Endometrial microvascular endothelial cells (primary cell): ENCODE measurements around the gene MAP2K5. TPM values are rescaled to one million over a fixed set of nuclear protein-coding genes. Genes with fewer than 3 reads are reported as not detected.

Experiments used
- in situ Hi-C: cut with HindIII; loops from 2 replicates; pipeline ENCODE4 v1.10.0; 2017; ENCODE audit warnings: low sequenced_read_pairs, low pct_unique_long_range_greater_than_20kb; ENCODE audit errors: inconsistent ontology term
- total RNA-seq: library from RNA; depleted of rRNA; stranded (reverse); fragments of >200 nt; gene quantifications from one replicate; pipeline ENCODE4 v1.2.3, GENCODE V29; 2015; ENCODE audit errors: inconsistent ontology term

The MAP2K5 gene
- total RNA-seq, 1 donor from 2014 or later: 6.2 TPM

DNA sequence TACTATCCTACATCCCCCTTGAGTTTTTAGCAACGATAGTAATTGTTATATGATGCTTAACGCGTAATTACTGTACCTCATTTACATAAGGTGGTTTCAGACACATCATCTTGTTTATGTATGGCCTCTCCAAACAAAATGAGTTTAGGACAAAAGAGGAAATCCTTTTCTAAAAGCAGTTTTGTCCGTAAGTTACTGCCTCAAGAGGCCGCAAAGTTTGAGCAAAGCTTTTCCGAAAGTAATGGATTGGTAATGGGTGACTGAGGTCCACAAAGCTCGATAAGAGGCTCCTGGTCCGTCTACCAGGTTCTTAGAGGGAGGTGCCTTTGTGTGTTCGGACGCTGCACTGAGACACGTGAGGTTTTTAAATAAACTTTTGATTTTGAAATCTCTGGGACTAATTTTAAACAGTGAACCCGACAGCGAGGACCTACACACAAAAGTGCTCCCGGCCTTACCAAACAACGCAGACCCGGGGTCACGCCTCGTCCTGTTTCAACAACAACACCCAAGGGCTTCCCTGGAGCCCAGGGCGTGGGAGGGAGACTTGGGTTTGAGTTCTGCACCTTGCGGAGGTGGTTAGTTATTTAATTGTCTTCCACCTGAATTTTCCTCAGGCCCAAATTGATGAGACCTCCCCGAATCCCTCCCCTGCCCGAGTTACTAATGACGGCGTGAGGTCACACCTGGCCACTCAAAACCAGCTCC, 22.0 kb upstream of the MAP2K5 start:
- in situ Hi-C loops: no loop called here

DNA sequence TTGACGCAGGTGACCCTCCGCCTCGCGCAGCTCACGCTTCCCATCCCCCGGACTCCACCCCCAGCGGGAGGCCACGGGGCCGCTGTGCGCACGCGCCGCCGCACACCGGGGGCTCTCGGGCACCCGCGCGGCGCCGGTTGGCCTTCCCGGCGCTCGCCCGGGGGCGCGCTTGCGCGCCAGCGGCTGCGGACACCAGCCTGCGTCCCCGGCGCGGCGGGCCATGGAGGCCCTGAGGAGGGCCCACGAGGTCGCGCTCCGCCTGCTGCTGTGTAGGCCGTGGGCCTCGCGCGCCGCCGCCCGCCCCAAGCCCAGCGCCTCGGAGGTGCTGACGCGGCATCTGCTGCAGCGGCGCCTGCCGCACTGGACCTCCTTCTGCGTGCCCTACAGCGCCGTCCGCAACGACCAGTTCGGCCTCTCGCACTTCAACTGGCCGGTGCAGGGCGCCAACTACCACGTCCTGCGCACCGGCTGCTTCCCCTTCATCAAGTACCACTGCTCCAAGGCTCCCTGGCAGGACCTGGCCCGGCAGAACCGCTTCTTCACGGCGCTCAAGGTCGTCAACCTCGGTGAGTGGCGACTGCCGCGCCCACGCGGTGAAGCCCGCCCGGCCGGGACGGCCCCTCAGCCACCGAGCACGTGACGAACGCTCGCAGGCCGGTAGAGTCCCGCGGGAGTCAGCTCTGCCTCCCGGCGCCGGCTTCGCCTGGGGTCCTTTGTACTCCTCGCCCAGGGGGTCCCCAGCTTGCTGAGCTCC, 21.3 kb upstream of the MAP2K5 start, which contains the start of gene C15orf61:
TSS of gene C15orf61 (plus strand) at position 103 of the 754 bp plus-strand sequence. CDS start at position 221, 118 bp downstream.
- in situ Hi-C loops: no loop called here

DNA sequence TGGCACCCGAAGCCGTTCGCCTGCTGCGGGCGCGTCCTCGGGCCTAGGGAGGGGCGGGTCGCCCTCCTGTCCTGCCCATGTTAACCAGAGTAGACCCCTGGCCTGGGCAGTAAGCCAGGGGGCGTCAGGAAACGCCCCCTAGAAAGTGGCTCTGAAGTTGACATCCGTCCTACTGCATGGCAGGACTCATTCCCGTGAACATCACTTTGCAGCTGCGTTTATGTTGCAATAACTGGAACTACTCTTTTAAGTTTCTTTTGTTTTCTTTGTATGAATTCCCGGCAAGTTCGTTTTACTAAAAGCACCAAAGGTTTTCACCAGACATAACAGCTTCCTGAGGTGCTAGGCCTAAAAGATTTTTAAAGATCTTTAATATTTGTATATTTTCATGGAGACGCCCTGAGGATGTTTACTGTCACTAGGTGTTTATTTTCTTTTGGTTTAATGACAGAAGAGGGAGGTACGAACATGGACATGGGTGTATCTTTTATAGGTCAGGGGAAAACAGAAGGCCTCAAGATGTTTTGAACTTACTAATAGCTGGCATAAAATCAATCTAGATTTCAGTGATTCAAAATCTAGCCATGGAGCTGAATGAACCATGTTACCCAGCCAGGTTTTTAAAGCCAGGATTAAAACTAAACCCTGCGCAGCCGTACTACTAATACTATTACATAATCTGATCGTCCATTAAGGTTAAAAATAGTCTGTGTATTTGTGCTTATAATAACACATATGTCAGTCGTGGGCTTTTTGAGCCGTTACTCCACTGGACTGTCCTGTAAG, 20.5 kb upstream of the MAP2K5 start:
- in situ Hi-C loops: no loop called here

DNA sequence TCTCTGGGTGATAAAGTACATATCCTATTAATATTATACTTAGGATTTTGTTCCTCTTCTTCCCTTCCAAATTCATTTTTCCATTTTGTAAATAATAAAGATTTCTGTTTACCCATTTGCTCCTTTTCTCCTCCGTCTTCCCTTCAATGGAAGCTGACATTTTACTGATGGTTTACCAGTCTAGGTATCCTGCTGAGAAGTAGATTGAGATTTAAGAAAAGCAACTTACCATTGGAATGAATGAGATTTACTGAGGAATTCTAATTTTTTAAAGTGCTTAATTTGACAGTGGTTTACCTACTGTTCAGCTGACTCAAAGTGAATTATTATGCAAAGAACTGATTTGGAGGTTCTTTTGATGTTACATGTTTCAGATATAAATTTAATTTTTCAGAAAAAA, 19.2 kb upstream of the MAP2K5 start:
- in situ Hi-C loops: no loop called here

DNA sequence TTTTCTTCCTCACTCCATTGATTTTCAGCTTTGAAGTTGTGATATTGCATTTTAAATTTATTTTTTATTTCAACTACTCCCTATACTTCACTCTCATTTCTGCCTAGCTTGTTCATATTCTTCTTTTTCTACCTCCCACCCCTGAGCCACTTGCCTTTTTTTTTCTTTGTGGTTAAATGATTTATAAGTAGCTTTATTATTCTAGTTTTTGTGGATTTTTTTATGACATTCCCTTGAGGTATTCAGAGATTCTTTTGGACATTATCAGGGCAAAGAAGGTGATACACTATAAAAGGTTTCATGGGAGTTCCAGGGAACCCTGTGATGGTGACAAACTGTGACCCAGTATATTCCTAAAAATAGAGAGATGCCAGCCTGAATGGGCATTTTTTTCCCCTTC, 18.3 kb upstream of the MAP2K5 start:
- in situ Hi-C loops: no loop called here

DNA sequence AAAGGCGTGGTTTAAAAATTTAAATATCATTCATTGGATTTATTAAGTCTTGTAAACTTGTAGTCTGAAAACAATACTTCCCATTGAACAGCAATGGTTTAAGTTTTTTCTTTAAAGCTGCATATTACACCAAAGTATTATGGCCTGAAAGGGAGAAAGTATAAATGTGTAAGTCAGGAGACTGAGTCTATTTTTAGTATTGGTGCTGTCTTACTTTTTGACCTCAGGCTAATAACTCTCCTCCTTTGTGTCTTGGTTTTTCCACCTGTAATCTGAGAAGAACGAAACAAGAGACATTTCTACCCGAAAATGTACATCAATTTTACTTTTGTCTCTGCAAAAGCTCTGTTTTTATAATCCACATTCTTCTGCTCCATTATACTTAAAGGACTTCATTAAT, 14.0 kb upstream of the MAP2K5 start:
- in situ Hi-C loops: no loop called here

DNA sequence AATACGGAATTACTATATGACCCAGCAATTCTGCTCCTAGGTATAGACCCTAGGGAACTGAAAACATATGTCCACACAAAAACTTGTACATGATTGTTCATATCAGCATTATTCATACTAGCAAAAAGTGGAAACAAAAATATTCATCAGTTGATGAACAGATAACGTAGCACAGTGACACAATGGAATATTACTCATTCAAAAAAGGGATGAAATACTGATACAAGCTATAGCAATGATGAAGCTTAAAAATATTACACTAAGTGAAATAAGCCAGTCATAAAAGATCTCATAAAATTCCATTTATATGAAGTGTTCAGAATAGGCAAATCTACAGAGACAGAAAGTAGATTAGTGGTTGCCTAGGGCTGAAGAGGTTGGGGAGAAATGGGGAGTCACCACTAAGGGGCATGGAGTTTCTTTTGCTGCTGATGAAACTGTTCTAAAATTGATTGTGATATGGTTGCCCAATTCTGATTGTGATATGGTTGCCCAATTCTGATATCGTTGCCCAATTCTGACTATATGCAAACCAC, 11.1 kb upstream of the MAP2K5 start:
- in situ Hi-C loops: no loop called here

DNA sequence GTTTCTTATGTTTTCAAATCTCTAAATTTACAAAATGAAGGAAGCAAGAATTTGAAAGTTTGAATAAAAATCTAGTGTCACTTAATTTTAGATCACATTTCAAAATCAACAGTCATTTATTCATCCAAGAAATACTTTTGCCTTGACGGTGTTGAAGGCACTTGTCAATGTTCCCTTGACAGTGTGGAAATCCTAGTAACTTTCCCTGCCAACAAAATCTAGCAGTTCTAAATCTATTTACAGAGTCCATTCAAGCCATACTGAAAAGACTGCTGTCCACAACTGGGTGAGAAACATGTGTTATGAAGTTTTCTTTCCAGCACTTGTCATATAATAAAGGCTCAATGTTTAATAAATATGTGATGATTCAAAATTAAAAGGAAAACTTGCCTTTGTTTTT, 8.6 kb upstream of the MAP2K5 start:
- in situ Hi-C loops: no loop called here

DNA sequence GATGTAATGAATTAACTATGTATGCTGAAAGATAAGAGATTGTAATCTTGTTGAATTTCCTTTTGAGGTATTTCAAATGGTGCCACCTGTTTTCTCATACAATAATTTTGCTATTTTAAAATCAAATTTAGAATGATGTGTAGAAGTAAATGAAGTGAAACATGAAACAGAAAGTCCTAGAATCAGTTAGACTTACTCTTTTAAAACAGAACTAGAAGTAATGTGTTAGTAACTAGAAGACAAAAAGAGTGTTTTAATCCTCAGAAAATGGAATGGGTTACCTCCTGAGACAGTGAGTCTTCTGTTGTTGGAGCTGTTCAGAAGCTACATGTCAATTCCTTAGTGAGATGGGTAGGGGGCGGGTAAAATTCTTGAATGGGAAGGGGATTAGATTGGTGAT, 8.1 kb upstream of the MAP2K5 start:
- in situ Hi-C loops: no loop called here

DNA sequence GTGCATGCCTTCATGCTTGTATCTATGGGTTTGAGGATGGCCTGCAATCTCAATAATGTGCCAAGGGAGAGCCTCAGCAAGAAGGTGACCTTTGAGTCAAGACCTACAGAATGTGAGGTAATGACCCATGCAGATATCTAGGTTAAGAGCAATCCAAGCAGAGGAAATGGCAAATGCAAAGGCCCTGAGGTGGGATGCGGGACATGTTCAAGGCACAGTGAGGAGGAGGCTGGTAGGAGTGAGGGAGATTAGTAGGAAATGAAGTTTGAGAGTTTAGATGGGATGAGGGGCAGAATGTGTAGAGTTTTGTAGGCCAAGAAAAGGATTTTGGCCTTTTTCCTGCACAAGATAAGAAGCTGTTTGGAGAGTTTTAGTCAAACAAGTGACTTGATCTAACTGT, 4.7 kb upstream of the MAP2K5 start:
- in situ Hi-C loops: no loop called here

DNA sequence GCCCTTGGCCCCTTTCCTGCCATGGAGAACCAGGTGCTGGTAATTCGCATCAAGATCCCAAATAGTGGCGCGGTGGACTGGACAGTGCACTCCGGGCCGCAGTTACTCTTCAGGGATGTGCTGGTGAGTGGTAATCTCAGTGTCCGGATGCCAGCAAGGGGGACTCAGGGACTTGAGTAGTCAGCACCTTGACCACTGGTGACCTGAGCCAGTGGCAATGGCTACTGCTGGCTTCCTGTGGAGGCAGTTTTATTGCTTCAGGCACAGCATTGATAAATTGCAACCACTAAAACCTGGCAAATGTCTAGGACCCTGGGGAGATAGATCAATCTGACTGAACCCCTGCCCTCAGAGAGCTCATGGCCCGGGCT, 830 bp downstream of the MAP2K5 start:
- in situ Hi-C loops: no loop called here

DNA sequence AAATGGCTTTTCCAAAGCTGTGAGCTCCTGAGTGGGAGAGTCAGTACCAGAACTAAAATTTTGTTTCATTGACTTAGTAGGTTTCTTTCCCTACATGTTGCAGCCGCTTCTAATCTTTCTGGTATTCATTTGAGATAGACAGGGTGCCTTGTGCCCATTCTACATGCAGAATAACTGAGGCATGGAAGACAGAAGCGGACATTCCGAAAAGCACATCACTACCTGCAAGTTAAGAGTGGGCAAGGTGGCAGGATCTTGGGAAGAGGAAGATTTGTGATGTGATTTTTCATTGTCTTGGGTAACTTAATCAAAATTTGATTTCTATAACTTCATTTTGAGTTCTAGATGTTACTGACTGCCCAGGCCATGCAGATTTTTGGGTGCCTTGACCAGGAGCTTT, 2.0 kb downstream of the MAP2K5 start:
- in situ Hi-C loops: no loop called here

DNA sequence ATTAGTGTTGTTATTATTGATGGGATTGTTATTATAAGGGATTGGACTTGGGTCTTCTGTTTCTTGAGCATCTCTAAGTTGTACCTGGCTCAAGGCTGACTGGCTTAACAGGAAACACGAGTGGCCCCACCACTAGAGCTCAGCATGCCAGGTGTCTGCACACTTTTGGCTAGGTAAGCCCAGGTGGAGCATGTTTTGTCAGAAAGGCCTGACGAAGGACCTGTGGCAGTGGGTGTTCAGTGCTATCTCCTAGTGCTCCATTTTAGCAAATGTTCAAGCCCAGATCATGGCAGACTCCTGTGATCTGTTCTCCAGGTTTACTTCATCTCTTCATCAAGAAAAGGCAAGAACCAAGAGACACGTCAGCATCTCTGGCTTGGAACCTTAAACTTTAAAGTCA, 3.4 kb downstream of the MAP2K5 start:
- in situ Hi-C loops: no loop called here

DNA sequence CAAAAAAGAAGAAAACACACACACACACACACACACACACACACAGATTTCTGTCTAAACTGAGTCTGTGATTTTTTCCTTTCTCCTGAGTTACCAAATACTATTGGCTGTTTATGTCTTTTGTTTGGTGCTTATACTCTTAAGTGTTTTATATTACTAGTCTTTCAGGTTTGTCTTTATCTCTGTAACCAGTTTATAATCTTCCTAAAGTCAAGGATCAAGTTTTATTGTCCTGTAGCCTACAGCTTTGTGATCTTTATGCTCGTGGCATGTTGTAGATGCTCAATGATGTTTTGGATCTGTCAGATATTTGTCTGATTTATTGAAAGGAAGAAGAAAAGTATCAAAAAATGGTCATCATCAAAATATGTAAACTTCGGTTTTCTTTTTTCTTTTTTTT, 4.6 kb downstream of the MAP2K5 start:
- in situ Hi-C loops: no loop called here

DNA sequence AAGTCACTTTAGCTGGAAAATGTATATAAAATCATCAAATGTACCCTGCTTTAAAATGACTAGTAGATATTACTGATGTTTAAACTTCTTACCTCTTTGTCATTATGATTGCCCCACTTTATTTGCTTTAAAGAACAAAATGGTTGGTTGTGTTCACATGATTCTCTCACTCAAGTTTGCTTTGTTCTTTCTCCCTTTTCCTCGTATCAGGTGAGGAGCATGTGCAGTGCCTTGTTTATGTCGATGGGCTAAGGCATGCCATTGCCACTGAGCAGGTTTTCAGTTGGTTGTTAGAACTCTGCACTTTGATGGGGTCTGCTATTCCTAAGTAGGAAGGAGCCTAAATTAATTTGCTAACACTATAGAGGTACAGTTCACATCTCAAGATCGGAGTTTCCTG, 5.3 kb downstream of the MAP2K5 start:
- in situ Hi-C loops: no loop called here

DNA sequence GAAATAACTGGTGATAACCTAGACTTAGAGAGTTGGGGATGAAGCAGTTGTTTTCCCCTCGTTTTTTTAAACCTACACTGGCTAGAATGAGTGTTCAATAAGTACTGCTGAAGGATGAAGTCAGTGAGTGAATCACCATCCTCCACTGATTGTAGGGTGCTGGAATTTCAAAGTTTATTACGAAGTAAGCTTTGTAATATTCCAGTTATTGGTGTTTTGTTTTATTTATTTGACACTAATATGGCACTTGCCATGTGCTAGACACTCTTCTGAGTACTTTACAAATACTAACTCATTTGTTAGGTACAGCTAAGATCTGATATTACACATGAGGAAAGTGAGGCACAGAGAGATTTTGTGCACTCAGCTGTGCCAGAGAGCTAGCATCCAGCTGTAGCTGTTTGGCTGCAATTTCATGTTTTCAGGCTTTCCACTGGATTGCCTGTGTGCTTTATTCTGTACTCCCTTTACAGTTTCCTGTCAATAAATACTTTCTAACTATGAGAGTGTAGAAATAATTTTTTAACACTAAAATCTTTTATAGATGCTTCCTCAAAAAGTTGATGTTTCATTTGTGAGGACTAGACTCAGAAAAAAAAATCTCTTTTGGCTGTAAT, 5.8 kb downstream of the MAP2K5 start:
- in situ Hi-C loops: no loop called here

DNA sequence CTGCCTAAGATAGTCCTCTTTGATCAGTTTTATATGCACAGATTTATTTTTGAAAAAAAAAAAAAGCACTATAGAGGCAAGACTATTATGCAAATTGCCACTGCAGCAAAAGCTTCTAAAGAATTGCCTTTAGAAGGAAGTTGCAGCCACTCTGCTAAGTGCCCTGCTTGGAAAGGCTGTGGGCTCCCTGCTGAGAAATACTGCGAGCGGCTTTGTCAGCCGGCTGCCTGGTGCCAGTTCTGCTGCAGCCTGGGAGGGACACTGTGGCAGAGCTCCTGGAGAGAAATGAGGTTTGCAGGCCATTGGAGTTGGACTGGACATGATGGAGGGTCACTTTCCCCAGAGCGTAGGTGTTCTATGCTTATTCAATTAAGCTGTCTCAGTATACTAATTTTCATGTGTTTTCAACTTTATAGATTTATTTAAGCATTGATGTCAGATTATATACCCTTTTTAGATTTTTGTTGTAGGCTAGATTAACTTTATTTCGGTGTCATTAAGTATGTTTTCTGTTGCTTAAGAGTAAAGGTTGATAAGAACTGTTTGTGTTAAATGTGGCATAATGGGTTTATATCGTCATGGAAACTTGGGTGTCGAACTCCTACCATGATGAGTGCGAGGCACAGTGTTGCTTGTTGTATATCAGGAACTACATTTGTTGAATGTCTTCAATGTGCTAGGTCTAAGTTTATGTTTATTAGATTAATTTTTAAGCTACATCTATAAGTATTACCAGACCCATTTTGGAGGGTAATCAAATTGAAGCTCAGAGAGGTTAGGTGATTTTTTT, 6.6 kb downstream of the MAP2K5 start:
- in situ Hi-C loops: no loop called here

DNA sequence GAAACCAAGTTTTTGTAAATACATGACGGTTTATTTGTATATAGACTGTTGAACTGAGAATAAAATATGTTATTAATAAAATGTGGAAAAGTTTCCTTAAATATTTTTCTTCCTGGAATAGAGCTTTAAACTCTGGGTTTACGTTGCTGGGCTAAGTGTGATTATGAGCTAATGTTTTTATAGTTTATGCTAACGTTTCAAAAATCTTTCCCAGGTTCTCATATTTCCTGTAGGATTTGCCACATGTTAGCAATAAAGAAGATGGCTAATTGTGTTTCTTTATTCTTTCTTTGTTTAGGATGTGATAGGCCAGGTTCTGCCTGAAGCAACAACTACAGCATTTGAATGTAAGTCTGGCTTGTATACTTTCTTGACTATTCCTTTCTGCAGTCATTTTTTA, 7.2 kb downstream of the MAP2K5 start:
- in situ Hi-C loops: no loop called here
